ENCODE data around the gene MIF.

MIF gene

DNA sequence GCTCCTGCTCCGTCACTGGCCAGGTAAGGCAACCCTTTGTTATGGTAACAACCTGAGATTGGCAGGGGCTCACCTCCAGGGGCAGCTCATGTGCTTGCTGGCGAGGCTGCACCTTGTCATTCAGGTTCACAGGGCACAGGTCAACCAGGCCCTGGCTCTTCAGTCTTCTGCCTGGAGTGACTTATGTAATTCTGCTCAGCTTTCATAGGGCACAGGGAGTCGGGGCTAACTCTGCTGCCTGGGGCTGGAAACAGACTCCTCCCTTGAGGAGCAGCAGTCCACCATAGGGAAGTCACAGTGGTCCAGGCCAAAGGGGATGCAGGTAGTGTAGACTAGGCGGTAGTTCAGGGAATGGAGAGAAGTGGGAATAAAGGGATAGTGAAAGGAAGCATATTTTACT, 1.5 kb upstream of the MIF start:
- H3K4me3 Mint-ChIP-seq, result peak overlapping the region; percentile 82 to 98 (median 96)

DNA sequence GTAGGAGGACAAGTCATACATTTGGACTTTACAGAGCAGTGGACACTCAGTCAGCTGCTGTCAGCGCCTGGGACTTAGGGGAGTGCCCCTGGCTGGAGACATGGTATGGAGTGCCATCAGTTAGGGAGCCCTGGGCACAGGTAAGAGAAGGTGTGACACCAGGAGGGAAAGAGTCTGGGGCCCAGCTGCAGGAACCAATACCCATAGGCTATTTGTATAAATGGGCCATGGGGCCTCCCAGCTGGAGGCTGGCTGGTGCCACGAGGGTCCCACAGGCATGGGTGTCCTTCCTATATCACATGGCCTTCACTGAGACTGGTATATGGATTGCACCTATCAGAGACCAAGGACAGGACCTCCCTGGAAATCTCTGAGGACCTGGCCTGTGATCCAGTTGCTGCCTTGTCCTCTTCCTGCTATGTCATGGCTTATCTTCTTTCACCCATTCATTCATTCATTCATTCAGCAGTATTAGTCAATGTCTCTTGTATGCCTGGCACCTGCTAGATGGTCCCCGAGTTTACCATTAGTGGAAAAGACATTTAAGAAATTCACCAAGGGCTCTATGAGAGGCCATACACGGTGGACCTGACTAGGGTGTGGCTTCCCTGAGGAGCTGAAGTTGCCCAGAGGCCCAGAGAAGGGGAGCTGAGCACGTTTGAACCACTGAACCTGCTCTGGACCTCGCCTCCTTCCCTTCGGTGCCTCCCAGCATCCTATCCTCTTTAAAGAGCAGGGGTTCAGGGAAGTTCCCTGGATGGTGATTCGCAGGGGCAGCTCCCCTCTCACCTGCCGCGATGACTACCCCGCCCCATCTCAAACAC, 850 bp upstream of the MIF start:
- H3K27me3 Mint-ChIP-seq (ENCODE audit: low read depth), result no peaks in the 10 kb centered on the region
- TF ChIP-seq, protein P1, sequence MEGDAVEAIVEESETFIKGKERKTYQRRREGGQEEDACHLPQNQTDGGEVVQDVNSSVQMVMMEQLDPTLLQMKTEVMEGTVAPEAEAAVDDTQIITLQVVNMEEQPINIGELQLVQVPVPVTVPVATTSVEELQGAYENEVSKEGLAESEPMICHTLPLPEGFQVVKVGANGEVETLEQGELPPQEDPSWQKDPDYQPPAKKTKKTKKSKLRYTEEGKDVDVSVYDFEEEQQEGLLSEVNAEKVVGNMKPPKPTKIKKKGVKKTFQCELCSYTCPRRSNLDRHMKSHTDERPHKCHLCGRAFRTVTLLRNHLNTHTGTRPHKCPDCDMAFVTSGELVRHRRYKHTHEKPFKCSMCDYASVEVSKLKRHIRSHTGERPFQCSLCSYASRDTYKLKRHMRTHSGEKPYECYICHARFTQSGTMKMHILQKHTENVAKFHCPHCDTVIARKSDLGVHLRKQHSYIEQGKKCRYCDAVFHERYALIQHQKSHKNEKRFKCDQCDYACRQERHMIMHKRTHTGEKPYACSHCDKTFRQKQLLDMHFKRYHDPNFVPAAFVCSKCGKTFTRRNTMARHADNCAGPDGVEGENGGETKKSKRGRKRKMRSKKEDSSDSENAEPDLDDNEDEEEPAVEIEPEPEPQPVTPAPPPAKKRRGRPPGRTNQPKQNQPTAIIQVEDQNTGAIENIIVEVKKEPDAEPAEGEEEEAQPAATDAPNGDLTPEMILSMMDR (IDR thresholded peaks at IDR 0.05; ENCODE audit: unreplicated experiment in 3 of 3), result no peak
- H3K4me1 Mint-ChIP-seq, result peaks cover 25% of the 10 kb centered on the region
- H3K9me3 Mint-ChIP-seq, result no peaks in the 10 kb centered on the region
- peak overlapping the region; percentile 95 to 98 (median 96) for H3K4me3 Mint-ChIP-seq
- H3K27ac Mint-ChIP-seq, result peak overlapping the region; percentile 92 to 98 (median 98)
- H3K36me3 Mint-ChIP-seq (ENCODE audit: low read depth), result peaks cover 19% of the 10 kb centered on the region

More for the DNA sequence above, 1.5 kb upstream of the MIF start:
- TF ChIP-seq, protein P1 (IDR thresholded peaks at IDR 0.05; ENCODE audit: unreplicated experiment in 3 of 3), result no peak
- Mint-ChIP-seq H3K4me1 (peaks cover 25% of the 10 kb centered on the region), H3K9me3 (no peaks in the 10 kb centered on the region), H3K27me3 (ENCODE audit: low read depth) (no peaks in the 10 kb centered on the region), H3K36me3 (ENCODE audit: low read depth) (peaks cover 16% of the 10 kb centered on the region), H3K27ac (peak overlapping the region; percentile 79 to 98 (median 92))

DNA sequence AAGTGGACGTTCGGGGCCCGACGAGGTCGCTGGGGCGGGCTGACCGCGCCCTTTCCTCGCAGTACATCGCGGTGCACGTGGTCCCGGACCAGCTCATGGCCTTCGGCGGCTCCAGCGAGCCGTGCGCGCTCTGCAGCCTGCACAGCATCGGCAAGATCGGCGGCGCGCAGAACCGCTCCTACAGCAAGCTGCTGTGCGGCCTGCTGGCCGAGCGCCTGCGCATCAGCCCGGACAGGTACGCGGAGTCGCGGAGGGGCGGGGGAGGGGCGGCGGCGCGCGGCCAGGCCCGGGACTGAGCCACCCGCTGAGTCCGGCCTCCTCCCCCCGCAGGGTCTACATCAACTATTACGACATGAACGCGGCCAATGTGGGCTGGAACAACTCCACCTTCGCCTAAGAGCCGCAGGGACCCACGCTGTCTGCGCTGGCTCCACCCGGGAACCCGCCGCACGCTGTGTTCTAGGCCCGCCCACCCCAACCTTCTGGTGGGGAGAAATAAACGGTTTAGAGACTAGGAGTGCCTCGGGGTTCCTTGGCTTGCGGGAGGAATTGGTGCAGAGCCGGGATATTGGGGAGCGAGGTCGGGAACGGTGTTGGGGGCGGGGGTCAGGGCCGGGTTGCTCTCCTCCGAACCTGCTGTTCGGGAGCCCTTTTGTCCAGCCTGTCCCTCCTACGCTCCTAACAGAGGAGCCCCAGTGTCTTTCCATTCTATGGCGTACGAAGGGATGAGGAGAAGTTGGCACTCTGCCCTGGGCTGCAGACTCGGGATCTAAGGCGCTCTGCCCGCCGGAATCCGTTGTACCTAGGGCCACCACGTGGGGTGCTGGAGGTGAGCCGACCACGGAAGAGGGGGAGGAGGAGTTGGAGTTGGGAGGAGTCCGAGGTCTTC, 771 bp downstream of the MIF start:
- Mint-ChIP-seq H3K27me3 (ENCODE audit: low read depth) (no peaks in the 10 kb centered on the region), H3K27ac (peak overlapping the region; percentile 92 to 98 (median 98)), H3K9me3 (no peaks in the 10 kb centered on the region), H3K4me3 (peak overlapping the region; percentile 95 to 98 (median 96)), H3K36me3 (ENCODE audit: low read depth) (peaks cover 28% of the 10 kb centered on the region), H3K4me1 (peaks cover 38% of the 10 kb centered on the region)
- TF ChIP-seq, protein P1 (IDR thresholded peaks at IDR 0.05; ENCODE audit: unreplicated experiment in 3 of 3), result peak; percentile 33 to 56 (median 44)

DNA sequence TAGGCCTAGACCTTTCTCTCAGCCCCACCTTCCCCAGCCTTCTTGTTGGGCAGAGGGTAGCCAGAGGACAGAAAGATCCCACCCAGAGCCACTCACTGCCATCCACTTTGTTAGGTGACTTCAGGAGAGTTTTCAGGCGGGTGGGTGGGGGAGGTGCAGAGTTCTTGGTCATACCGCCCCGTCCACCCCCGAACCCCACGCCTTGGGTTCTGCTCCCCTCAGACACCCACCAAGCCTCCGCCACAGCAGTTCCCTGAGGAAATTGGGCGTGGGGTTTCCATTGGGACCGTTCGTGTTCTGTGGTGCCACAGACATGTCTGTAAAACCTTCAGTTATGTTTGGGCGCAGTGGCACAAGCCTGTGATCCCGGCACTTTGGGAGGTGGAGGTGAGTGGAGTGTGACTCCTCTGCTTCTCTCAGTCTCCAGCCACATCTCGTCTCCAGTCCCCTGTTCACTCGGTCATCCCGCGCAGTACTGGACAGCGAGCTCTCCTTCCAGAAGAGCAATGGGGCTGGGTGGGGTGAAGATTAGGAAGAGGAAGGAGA, 1.5 kb downstream of the MIF start:
- Mint-ChIP-seq H3K36me3 (ENCODE audit: low read depth) (peaks cover 32% of the 10 kb centered on the region), H3K27me3 (ENCODE audit: low read depth) (no peaks in the 10 kb centered on the region), H3K9me3 (no peaks in the 10 kb centered on the region), H3K4me3 (peak overlapping the region; percentile 95 to 98 (median 96)), H3K27ac (peak overlapping the region; percentile 92 to 98 (median 98)), H3K4me1 (peaks cover 38% of the 10 kb centered on the region)
- TF ChIP-seq, protein P1 (IDR thresholded peaks at IDR 0.05; ENCODE audit: unreplicated experiment in 3 of 3), result no peak

DNA sequence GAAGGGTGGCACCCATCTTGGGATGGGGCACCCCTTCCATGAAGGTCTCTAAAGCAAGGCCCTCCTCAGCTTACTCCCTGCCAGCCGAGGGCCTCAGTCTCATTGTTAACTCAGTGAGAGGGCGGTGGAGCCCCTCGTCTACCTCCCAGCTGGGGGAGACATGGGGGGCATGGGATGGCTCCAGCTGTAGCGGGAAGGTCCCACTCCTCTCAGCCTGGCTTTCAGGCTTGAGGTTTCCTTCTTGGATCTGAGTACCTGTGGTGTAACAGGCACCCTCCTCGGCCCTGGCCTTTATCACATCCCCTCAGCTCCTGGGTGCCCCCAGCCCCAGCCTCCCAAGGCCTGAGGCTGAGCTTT, 2.0 kb downstream of the MIF start:
- H3K27ac Mint-ChIP-seq, result peak overlapping the region in 2 of 3 experiments; percentile 37 to 98
- TF ChIP-seq, protein P1 (IDR thresholded peaks at IDR 0.05; ENCODE audit: unreplicated experiment in 3 of 3), result no peak

More for the DNA sequence above, 2.0 kb downstream of the MIF start:
- Mint-ChIP-seq H3K36me3 (ENCODE audit: low read depth) (peaks cover 36% of the 10 kb centered on the region), H3K27me3 (ENCODE audit: low read depth) (no peaks in the 10 kb centered on the region), H3K9me3 (no peaks in the 10 kb centered on the region), H3K4me1 (peaks cover 38% of the 10 kb centered on the region), H3K4me3 (peak overlapping the region; percentile 95 to 98 (median 96))

All from nephron (organoid).